HG03045 (cell line): ENCODE measurements around the gene CCNJL.
"Not testable (repeated sequence)": the region's sequence is repeated elsewhere in the genome, so short reads cannot be mapped to it uniquely, and the experiment has no call there.

Experiments
- ATAC-seq: cut with Tn5 transposase; IDR thresholded peaks from one replicate; pipeline ENCODE4 v1.9.1; 2021; ENCODE audit warnings: mild to moderate bottlenecking, moderate library complexity; ENCODE audit not compliant: unreplicated experiment

Gene CCNJL

DNA sequence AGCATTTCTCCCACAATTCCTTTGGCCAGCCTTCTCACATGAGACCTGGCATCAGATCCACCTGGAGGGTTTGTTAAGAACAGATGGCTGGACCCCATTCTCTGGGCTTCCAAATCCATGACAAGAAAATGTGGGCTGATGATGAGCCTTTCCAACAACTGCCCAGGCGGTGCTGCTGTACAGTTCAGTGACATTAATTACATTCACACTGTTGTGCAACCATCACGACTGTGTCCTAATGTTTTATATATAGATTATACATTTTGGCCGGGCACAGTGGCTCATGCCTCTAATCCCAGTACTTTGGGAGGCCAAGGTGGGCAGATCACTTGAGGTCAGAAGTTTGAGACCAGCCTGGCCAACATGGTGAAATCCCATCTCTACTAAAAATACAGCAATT, 22.4 kb upstream of the CCNJL start:
- ATAC-seq: not testable (repeated sequence)

DNA sequence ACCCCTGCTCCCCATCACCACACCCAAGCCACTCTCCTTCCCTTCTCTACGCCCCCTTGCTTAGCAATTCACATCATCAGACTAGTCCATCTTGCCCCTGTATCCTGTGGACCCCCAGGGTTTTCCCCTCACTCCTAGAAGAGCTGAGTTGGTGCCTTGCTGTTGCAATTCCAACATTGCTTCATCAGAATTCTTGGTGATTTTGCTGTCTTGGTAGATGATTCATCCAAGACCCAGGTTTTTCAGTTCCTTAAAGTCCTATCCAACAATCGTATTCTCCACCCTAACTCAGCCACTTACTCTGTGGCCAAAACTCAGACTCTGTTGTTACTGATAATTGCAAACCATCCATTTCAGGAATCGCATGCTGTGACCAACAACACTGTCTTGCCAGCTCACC, 21.4 kb upstream of the CCNJL start:
- no peak for ATAC-seq

DNA sequence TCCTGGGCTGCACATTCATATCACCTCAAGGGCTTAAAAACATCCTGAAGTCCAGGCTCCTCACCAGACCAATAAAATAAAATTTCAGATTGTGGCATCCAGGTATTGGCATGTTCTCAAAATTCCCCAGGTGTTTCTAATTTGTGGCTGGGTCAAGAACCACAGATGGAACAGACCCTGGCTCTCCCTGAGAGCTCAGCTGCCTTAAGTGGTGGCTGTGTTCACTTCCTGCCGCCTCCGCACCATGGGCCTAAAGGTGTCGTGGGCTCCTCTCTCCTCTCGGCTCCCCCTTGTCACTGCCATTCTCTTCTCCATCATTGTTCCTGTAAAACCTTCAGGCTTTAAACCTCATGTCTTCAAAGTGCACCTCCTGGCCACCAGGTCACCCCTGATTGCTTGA, 17.8 kb upstream of the CCNJL start:
- ATAC-seq: no peak

DNA sequence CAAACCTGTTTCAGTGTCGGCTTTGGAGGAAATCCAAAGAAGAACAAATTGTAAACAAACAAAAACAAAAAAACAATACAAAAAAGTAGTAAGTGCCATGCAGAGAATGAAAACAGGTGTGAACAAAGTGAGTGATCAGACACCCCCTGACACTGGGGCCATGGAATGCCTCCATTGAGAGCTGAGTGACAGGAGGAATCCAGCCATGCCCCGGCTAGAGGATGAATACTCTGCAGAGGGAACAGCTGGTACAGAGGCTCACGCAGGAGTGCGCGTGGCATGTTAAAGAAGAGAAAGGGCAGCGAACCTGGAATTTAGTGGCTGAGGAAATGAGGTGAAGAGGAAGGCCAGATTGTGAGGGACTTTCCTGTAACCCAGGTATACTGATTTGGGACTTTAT, 15.5 kb upstream of the CCNJL start:
- ATAC-seq: no peak

DNA sequence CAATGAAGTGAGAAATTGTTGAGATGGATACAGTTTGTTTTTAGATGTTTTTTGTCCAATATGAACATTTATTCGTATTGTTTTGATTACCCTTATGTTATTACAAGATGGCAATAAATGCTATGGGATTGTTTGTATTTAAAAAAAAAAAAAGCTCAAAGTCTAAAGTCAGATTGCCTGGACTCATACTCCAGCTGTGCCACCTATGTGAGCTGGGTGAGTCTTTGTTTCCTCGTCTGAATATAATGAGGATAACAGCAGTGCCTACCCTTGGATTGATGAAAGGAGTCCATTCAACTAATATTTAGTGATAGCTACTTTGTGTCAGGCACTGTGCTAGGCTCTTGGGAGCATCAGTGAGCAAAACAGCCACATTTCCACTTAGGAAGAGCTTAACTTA, 14.6 kb upstream of the CCNJL start:
- ATAC-seq: no peak

DNA sequence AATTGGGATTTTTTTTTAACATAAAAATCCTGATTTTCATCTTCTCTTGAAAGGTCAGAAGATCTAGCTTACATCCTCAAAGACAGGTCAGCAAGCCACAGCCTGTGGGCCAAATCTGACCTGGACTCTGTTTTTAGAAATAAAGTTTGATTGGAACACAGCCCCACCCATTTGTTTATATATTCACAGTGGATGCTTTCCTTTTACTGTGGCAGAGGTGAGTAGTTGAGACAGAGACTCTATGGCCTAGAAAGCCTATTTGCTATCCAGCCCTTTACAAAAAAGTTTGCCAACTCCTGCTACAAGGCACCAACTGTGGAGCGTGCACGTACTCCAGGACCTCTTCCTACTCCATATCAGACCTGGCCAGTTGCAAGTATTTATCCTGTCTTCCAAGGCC, 13.4 kb upstream of the CCNJL start:
- no peak for ATAC-seq

DNA sequence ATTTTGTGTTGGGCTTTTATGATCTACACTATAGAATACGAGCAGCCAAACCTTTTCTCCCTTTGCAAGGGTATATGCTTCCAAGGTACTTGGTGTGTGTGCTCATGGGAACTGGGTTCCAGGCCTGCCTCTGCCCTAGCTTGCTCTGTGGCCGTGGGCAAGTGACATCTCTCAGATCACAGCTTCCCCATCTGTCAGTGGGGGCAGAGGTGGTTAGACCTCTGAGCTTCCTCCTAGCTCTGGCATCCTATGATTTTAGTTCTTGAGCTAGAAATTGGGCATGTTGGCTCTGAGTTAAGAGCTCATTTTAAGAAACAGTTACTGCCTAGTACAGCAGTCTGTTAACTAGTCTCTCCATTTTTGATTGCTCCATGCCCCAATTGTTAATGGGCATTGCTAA, 12.5 kb upstream of the CCNJL start:
- ATAC-seq: no peak

DNA sequence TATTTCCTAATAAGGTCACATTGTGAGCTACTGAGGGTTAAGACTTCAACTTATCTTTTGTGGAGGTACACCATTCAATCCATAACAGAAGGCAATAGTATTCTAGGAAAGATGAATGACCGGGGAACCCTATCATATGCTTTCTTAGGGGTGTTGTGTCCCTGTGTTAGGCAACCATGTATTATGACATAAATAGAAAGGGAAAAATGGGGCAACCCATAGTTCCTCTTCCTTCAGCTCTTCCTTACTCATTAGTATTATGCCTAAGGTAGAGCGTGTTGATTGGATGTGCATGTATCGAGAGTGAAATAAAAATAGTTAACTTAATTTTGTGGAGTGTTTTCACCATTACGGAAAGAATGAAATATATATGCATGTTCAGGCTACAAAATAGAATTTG, 6.0 kb upstream of the CCNJL start:
- no peak for ATAC-seq

DNA sequence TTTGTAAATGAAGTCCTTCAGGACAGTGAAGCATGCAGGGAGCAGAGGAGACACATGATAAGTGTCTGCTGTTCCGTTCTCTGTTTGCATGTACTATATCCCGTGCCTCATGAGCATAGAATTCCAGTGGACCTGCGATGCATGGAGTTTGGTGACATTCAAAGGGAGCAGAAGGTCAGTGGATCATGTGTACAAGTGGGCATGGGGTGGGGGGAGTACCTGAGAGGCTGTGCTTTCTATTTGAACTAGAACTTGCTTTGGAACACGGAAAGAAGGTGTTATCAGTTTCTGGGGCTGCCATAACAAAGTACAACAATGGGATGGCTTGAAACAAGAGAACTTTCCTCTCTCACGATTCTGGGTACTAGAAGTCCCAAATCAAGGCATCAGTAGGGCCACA, 5.1 kb upstream of the CCNJL start:
- no peak for ATAC-seq

DNA sequence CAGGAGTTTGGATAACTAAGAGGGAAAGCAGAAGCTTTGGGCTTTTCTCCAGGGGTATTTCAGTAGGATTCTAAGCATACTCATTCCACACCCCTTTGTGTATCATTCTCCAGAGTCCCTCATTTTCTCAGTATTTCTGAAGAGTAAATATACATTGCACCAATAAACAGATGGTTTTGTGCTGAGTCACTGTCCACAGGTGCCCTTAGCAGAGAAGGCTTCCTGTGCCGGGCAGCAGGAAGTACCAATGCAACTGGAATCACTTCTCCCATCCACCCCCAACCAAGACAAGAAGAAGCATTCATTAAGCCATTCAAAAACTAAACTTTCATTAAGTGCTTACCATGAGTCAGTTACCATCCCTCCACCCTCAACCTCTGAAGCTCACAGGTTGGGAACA, 3.6 kb upstream of the CCNJL start:
- no peak for ATAC-seq

DNA sequence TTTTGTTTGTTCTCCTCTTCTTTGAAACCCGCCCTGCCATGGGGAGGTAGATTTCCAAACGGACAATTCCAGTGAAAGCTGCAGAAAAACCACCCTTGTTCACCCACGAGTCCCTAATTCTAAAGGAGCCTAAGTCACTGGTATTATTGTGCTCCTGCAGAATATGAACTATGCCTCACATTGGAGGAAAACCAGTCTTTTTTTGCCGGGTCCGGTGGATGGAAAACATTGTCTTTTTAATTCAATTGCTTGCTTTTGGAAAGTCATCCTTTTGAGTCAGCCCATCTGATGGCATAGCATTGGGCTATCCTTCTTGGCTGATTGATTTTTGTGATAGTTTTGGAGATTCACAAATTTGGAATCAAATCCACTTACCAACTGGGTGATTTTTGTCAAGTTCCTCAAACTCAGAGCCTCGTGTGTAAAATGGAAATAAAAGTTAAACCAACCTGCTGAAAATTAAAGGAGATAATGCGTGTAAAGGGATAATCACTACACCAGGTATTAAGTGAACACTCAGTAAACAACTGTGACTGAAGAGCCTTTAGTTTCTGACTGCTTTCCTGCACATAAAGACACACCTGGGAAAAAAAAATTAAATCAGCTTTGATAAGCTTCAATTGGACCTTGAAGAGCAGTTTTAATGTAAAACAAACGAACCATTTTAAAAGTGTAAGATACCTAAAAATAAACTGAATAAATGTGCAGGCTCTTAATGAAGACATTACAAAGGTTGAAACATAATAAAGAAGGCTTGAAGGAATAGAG, 780 bp upstream of the CCNJL start:
- no peak for ATAC-seq

DNA sequence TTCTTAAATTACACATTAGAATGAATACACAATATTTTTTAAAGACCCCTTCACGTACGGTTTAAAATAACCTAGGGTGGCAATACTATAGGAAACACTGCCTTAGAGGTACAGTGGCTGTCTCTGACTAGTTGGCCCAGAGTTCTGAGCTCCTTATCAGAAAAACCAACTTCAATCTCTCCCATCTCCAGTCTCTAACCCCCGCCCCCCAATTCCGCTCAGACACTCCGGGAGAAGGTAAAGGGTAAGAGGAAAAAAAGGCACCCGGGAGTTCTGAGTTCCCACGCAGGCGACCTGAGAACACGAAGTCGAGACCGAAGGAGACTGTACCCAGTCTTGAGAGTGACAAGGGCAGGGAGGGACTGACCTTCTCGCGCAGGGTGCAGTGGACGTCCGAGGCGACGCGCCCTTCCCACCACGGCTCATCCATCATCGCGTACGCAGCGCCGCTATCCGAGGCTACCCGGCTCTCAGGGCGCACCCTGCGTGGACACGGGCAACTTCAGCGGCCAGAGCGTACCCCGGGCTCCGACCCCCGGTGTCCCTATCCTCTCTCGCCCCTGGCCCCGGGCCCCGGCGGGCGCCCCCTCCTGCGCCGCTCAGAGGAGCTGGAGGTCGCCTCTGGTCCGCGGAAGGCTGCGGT, 752 bp downstream of the CCNJL start:
- no peak for ATAC-seq

DNA sequence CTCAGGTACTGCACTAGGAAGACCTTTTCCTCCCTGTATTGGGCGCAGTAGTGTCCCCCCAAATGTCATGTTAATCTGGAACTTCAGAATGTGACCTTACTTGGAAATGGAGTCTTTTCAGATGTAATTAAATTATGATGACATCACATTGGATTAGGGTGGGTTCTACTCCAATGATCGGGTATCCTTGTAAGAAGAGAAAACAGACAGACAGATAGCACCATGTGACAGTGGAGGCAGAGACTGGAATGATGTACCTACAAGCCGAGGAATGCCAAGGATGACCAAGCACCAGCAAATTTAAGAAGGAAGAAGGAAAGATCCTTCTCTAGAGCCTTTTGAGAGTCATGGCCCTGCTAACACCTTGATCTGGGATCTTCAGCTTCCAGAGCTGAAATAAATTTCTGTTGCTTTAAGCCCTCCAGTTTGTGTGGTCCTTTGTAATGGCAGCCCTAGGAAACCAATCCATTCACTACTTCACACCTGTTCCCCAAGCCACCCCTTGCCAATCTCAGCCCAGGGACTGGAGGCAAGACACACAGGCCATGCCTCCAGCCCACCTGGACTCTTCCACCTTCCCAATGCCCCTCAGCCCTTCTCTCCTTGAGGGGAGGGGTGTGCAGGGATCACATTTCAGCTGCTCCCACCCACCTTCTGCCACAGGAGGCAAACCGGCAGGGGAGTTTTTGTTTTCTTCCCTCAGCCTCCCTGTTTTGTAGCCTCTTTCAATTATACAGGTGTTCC, 1.6 kb downstream of the CCNJL start:
- ATAC-seq: no peak

DNA sequence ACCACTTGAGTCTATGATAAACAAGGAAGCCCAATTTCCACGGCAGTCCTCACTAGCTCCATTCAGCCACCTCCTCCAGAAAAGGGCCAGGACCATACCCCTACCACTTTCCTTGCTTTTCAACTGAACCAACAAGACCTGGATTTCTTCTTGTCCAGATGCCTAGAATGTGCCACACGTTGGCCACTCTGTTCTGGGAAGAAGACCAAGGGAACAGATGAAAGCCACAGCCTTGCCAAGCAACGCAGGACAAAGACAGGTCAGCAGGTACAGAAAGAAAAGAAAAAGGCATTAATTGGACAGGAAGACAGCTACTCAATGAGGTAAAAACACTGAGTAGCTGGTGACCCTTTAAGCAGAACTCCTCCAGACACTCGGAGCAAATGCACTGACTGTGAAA, 2.2 kb downstream of the CCNJL start:
- no peak for ATAC-seq

DNA sequence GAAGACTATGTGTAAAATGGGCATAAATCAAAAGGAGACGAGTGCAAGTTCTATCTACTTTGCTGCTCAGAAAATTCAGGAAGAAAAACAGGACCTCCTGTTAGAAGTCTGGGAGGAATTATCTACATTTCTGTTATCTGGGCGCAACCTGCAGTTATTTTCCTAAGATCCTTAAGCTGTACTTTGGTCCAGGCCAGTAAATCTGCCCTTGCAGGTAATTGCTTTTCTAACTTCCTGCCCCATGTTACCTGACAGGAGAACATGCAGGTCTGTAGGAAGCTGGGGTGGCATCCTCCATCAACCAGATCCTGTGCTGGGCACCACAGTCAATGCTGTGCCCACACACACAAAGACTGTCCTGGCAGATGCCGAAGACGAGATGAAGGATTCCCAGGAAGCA, 5.7 kb downstream of the CCNJL start:
- ATAC-seq: no peak

DNA sequence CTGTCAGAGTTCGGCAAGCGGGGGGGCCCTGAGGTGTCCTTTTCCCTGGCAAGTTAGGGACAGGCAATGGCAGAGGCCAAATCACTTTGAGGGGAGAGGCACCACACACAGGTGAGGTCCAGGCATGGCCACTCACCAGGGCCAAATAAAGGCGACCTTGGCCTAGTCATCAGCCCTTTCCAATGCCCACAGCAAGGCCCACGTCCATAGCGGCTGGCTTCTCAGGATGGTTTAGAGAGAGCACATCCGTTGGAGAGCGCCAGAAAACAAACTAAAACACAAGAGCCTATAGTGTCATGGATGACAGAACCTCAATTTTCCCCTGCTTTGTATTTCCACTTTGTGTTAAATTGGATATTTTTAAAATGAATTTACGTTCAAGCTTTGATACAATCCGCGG, 7.0 kb downstream of the CCNJL start:
- no peak for ATAC-seq

DNA sequence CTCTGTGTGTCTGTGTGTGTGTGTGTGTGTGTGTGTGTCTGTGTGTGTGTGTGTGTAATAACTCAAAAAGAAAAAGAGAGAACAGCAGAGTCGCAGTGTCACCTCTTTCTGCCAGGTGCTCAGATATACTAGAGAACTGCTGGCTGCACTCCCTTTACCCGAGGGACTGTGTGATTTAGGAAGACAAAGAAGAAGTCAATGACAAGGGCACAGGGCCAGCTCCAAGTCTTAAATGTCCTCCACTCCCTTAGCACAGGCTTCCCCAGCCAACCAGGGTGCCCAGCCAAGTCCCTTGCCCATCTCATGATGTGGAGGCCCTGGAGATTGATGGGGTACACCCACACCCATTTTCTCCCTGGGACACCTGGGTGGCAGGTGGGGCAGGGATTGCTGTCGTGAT, 8.7 kb downstream of the CCNJL start:
- ATAC-seq: no peak

DNA sequence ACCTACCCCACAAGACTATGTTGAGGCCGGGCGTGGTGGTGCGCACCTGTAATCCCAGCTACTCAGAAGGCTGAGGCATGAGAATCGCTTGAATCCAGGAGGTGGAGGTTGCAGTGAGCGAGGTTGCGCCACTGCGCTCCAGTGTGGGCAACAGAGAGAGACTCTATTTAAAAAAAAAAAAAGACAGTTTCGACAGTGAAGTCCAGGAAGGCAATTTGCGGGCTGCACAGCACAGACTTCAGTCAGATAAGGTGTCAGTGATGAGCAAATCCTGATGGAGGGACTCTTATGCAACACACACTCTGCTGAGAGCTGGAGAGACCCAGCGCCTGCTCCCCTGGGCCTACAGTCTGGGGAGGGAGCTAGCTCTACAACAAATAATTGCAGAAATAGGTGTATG, 14.2 kb downstream of the CCNJL start:
- ATAC-seq: no peak

DNA sequence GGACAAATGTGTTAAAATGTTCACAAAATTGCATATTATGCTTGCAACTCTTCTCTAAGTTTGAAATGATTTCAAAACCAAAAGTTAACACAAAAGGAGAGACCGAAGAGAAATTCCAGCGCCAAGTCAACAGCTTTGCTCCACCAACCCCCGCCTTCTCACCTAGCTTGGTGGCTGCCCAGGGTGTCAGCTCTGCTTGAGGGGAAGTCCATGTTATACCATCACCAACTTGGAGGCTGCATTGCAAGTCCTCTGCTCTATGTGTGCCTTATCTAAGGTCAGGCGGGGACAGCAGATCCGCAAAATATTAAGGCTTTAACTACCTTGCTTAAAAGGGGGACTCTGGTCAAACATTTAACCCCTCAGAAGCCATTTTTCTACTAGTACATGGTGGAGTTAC, 14.6 kb downstream of the CCNJL start:
- no peak for ATAC-seq

DNA sequence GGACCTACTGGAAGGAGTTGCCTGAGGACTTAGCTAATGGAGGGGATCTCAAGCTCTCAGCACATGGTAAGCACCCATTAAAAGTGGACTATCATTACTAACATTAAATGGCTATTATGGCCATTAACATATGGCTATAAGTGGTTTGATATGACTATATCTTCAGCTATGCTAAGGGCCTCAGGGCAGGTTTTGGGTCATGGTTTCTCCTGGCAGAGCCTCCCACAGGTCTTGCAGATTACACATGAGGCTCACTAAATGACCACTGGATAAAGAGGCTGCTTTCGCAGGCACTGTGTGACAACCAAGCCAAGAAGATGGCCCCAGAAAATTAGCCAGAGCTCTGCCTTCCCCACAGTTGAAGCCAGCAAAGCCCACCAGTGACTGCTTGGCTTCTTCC, 15.4 kb downstream of the CCNJL start:
- ATAC-seq: no peak

DNA sequence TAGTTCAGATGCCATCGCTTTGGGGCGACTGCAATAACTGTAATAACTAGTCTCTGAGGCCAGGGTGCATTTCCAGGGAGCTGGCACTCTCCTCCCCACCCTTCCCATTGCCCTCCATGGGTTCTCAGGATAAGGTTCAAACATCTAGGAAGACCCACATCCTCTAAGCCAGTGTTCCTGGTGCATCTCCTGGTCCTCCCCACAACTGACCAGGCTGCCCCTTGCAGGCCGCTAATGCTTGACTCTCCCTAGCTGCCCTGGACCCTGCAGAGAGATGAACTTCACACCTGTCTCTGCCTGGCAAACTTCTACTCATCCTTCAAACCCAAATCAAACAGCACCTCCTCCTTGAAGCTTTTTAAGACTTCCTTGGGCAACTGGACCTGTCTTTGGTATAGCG, 15.9 kb downstream of the CCNJL start:
- no peak for ATAC-seq

DNA sequence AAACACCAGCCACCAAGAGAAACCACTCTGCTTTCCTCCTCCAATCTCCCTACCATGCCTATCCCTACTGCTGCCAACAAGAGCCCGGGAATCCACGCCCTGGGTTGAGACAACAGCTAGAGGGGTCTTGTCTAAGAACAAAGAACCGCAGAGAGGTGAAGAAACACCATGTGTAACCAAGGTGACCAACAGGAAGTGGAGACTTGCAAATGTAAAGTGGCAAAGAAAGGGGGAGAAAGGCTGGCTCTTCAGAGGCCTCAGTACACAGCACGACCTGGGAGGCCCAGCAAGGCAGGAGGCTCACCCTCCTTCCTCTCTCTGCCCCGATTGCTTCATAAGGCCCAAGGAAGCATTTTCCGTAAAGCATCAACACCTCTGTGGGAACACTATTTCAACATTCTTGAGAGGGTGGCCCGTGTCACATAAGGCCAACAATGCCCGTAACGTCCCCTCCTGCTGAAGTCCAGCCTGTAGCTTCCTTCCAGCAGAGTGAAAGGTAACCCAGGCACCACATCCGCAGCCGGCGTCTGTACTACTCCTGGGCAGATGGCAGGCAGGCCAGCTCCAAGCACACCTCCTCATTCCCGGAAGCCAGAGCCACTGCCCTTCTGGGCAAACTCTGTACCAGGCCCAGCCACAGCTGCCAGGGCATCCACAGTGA, 18.3 kb downstream of the CCNJL start:
- no peak for ATAC-seq
